Mononuclear cell (primary cell): ENCODE results near the gene LYST. TPM values are rescaled to one million over a fixed set of nuclear protein-coding genes. Genes with fewer than 3 reads are reported as not detected.
"Not testable (repeated sequence)": the region's sequence is repeated elsewhere in the genome, so short reads cannot be mapped to it uniquely, and the experiment has no call there.

Experiments
- H3K27me3 ChIP-seq: 2 replicates; pipeline ENCODE4 v1.6.0; 2011; ENCODE audit warnings: low read length, control low read depth; ENCODE audit not compliant: insufficient read depth
- H3K4me1 ChIP-seq: 2 replicates; pipeline ENCODE4 v1.5.1; 2011; ENCODE audit warnings: mild to moderate bottlenecking, low read length, control low read depth; ENCODE audit not compliant: insufficient read depth
- H3K4me3 ChIP-seq: 2 replicates; pipeline ENCODE4 v1.5.1; 2011; ENCODE audit warnings: mild to moderate bottlenecking, low read length, moderate library complexity
- H3K9me3 ChIP-seq: 2 replicates; pipeline ENCODE4 v1.5.1; 2011; ENCODE audit warnings: low read depth, mild to moderate bottlenecking, control low read depth, low read length
- total RNA-seq: library from RNA; depleted of rRNA; stranded (reverse); fragments of >200 nt; gene quantifications from one replicate; pipeline ENCODE4 v1.2.3, GENCODE V29; 2012

The LYST gene
- total RNA-seq, 1 donor: 59.6 TPM

GRCh38 chr1:235632506-235633401 lies 234.0 kb downstream of the LYST start:
- no peak overlapping the region for H3K4me3 ChIP-seq
- peaks cover 4% of the 10 kb centered on the region for H3K4me1 ChIP-seq
- no peaks in the 10 kb centered on the region for H3K9me3 ChIP-seq
- no peaks in the 10 kb centered on the region for H3K27me3 ChIP-seq

GRCh38 chr1:235631816-235632215 lies 234.9 kb downstream of the LYST start:
- Histone ChIP-seq H3K4me3 (no peak overlapping the region), H3K27me3 (no peaks in the 10 kb centered on the region), H3K4me1 (peaks cover 4% of the 10 kb centered on the region)

GRCh38 chr1:235628316-235629005 lies 238.2 kb downstream of the LYST start:
- Histone ChIP-seq H3K4me3 (no peak overlapping the region), H3K27me3 (no peaks in the 10 kb centered on the region), H3K9me3 (no peaks in the 10 kb centered on the region), H3K4me1 (peaks cover 4% of the 10 kb centered on the region)

More at GRCh38 chr1:235631816-235632215, 234.9 kb downstream of the LYST start:
- no peaks in the 10 kb centered on the region for H3K9me3 ChIP-seq

GRCh38 chr1:235625831-235626230 lies 240.9 kb downstream of the LYST start:
- no peaks in the 10 kb centered on the region for H3K4me1 ChIP-seq
- no peaks in the 10 kb centered on the region for H3K9me3 ChIP-seq
- H3K4me3 ChIP-seq: no peak overlapping the region
- H3K27me3 ChIP-seq: no peaks in the 10 kb centered on the region

GRCh38 chr1:235625340-235625739 lies 241.4 kb downstream of the LYST start:
- Histone ChIP-seq H3K27me3 (no peaks in the 10 kb centered on the region), H3K9me3 (no peaks in the 10 kb centered on the region), H3K4me3 (no peak overlapping the region), H3K4me1 (no peaks in the 10 kb centered on the region)

GRCh38 chr1:235624721-235625333 lies 241.9 kb downstream of the LYST start:
- Histone ChIP-seq H3K4me1 (no peaks in the 10 kb centered on the region), H3K4me3 (no peak overlapping the region), H3K27me3 (no peaks in the 10 kb centered on the region), H3K9me3 (no peaks in the 10 kb centered on the region)

GRCh38 chr1:235622936-235623779 lies 243.5 kb downstream of the LYST start:
- Histone ChIP-seq H3K27me3 (no peaks in the 10 kb centered on the region), H3K4me3 (no peak overlapping the region), H3K4me1 (no peaks in the 10 kb centered on the region), H3K9me3 (no peaks in the 10 kb centered on the region)

- not testable (repeated sequence) for H3K4me3 ChIP-seq, H3K4me1 ChIP-seq, H3K9me3 ChIP-seq, H3K27me3 ChIP-seq
Measured at GRCh38 chr1:235619149-235619548, 247.6 kb downstream of the LYST start.

- Histone ChIP-seq H3K4me1 (no peaks in the 10 kb centered on the region), H3K27me3 (no peaks in the 10 kb centered on the region), H3K9me3 (no peaks in the 10 kb centered on the region), H3K4me3 (no peak overlapping the region)
Measured at GRCh38 chr1:235617808-235618207, 248.9 kb downstream of the LYST start.

- Histone ChIP-seq H3K4me1 (no peaks in the 10 kb centered on the region), H3K27me3 (no peaks in the 10 kb centered on the region), H3K9me3 (no peaks in the 10 kb centered on the region), H3K4me3 (no peak overlapping the region)
Measured at GRCh38 chr1:235617140-235617539, 249.6 kb downstream of the LYST start.

GRCh38 chr1:235614442-235614954 lies 252.2 kb downstream of the LYST start:
- no peaks in the 10 kb centered on the region for H3K27me3 ChIP-seq
- H3K9me3 ChIP-seq: no peaks in the 10 kb centered on the region
- H3K4me1 ChIP-seq: no peaks in the 10 kb centered on the region
- H3K4me3 ChIP-seq: no peak overlapping the region

GRCh38 chr1:235613602-235614001 lies 253.1 kb downstream of the LYST start:
- Histone ChIP-seq H3K4me3 (no peak overlapping the region), H3K9me3 (no peaks in the 10 kb centered on the region), H3K4me1 (no peaks in the 10 kb centered on the region), H3K27me3 (no peaks in the 10 kb centered on the region)

- Histone ChIP-seq H3K4me1 (no peaks in the 10 kb centered on the region), H3K9me3 (no peaks in the 10 kb centered on the region), H3K4me3 (no peak overlapping the region)
Measured at GRCh38 chr1:235612761-235613160, 253.9 kb downstream of the LYST start.

More at GRCh38 chr1:235612761-235613160, 253.9 kb downstream of the LYST start:
- H3K27me3 ChIP-seq: no peaks in the 10 kb centered on the region
